ENCODE results near the gene RELCH.
"Not testable (repeated sequence)": the region's sequence is repeated elsewhere in the genome, so short reads cannot be mapped to it uniquely, and the experiment has no call there.

The RELCH gene, protein sequence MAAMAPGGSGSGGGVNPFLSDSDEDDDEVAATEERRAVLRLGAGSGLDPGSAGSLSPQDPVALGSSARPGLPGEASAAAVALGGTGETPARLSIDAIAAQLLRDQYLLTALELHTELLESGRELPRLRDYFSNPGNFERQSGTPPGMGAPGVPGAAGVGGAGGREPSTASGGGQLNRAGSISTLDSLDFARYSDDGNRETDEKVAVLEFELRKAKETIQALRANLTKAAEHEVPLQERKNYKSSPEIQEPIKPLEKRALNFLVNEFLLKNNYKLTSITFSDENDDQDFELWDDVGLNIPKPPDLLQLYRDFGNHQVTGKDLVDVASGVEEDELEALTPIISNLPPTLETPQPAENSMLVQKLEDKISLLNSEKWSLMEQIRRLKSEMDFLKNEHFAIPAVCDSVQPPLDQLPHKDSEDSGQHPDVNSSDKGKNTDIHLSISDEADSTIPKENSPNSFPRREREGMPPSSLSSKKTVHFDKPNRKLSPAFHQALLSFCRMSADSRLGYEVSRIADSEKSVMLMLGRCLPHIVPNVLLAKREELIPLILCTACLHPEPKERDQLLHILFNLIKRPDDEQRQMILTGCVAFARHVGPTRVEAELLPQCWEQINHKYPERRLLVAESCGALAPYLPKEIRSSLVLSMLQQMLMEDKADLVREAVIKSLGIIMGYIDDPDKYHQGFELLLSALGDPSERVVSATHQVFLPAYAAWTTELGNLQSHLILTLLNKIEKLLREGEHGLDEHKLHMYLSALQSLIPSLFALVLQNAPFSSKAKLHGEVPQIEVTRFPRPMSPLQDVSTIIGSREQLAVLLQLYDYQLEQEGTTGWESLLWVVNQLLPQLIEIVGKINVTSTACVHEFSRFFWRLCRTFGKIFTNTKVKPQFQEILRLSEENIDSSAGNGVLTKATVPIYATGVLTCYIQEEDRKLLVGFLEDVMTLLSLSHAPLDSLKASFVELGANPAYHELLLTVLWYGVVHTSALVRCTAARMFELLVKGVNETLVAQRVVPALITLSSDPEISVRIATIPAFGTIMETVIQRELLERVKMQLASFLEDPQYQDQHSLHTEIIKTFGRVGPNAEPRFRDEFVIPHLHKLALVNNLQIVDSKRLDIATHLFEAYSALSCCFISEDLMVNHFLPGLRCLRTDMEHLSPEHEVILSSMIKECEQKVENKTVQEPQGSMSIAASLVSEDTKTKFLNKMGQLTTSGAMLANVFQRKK

GRCh38 chr18:62186774-62187542, at the start of gene RELCH, which contains the start of gene PIGN:
TSS of gene RELCH (plus strand) at chr18:62187255. CDS start at chr18:62187506, 251 bp downstream.
TSS of gene PIGN (minus strand) at chr18:62187056. CDS start at chr18:62161353, 25,703 bp downstream.
- FAIRE-seq = peak; percentile 14

DNA sequence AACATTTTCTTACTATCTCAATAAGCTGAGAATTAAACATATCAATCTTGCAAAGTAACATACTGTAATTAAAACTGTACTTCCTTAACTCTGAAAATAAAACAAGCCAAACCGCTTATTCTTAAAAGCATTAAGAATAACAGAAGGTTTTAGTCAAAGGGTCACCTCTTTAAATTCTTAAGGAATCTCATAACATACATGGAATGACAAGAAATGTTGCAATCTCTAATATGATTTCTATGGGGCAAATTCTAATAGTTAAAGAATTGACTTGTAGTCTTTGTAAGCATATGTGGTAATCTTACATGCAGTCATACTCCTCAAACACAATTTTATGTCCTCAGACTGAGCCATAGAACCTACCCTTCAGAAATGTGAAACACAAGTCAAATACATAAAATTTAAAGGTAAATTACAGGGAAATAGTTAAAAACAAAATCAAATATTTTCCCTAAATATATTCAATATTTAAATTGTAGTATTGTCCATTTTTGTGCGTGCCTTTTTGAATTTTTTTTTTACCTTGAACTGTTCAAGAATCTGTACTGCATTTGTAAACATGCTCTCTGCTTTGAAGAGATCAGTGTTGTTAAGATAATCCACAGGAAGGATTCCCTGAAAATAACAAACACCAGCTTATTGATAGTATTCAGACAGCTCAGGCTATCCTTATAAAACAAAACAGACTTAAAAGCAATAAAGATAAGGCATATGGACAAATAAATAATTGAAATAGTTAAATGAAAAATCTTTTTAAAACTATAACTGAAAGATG, 48.4 kb upstream of the RELCH start:
- FAIRE-seq = peak; percentile 80

- FAIRE-seq = peak; percentile 10
These were observed 46.8 kb upstream of the RELCH start for GRCh38 chr18:62140259-62140658.

- FAIRE-seq = no peak
These were observed 42.7 kb upstream of the RELCH start for GRCh38 chr18:62144338-62144737.

- FAIRE-seq = no peak
These were observed 35.8 kb upstream of the RELCH start for GRCh38 chr18:62151068-62151771.

- no peak for FAIRE-seq
These were observed 34.2 kb upstream of the RELCH start for GRCh38 chr18:62152844-62153243.

GRCh38 chr18:62157843-62158242, 29.2 kb upstream of the RELCH start:
- no peak for FAIRE-seq

- FAIRE-seq = no peak
These were observed 22.7 kb upstream of the RELCH start for GRCh38 chr18:62164310-62164709.

- no peak for FAIRE-seq
These were observed 22.1 kb upstream of the RELCH start for GRCh38 chr18:62164855-62165487.

GRCh38 chr18:62165583-62165982, 21.5 kb upstream of the RELCH start:
- FAIRE-seq = no peak

- not testable (repeated sequence) for FAIRE-seq
These were observed 20.5 kb upstream of the RELCH start for GRCh38 chr18:62166524-62166923.

DNA sequence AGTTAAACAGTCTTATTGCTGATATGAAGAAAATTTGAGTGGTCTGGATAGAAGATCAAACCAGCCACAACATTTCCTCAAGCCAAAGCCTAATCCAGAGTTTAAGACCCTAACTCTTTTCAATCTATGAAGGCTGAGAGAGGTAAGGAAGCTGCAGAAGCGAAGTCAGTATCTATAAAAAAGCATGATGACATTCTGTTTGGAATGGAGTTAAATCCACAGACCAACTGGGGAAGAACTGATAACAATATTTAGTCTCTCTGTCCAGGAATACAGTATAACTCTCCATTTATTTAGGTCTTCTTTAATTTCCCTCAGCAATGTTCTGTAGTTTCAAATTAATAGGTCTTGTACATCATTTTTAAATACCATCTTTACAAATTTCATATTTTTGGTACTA, 16.2 kb upstream of the RELCH start:
- no peak for FAIRE-seq

- peak; percentile 10 for FAIRE-seq
These were observed 14.8 kb upstream of the RELCH start for GRCh38 chr18:62172298-62172697.

DNA sequence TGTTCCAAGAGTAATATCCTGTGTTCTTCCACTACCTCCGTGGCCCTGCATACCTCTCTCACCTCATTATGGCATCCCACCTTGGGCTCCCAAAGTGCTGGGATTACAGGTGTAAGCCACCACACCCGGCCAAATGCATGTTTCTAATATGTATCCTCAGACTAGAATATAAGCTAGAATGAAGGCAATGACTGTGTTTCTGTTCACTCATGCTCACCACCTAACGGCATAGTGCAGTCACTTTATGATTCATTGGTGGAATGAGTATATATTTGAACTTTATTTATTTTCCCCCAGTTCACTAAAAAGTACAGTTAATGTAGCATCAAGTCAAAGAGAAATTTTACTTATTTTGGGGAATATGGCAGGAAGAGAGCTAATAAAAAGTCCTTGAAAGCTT, 11.5 kb upstream of the RELCH start:
- no peak for FAIRE-seq

DNA sequence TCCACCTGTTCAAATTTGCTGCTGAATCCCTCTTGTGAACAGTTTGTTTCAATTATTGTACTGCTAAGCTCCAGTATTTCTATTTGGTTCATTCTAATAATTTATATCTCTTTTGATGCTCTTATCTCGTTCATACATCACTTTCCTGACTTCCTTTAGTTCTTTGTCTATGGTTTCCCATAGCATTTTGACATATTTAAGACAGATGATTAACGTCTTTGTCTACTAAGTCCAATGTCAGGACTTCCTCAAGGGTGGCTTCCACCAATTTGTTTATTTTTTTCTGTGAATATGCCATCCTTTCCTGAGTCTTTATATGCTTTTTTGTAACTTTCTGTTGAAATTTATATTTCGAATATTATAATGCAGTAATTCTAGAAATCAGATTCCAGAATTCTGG, 9.8 kb upstream of the RELCH start:
- FAIRE-seq = no peak

- no peak for FAIRE-seq
These were observed 7.8 kb upstream of the RELCH start for GRCh38 chr18:62179213-62179612.

DNA sequence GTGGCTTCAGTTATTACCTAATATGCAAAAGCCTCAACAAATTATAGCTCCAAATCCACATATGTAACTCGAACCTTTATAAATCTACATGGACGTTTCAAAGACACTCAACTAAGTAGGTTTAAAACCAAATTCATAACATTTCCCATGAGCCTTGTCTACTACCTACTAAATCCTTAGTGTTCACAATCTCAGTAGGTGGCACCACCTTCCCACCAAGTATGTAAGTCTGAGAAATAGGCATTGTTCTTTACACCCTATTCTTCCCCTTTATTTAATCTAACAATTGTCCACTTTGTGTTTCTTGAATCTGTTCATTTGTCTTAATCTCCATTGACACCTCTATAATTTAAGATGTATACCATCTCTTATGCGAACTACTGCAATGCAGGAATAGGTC, 4.8 kb upstream of the RELCH start:
- no peak for FAIRE-seq

DNA sequence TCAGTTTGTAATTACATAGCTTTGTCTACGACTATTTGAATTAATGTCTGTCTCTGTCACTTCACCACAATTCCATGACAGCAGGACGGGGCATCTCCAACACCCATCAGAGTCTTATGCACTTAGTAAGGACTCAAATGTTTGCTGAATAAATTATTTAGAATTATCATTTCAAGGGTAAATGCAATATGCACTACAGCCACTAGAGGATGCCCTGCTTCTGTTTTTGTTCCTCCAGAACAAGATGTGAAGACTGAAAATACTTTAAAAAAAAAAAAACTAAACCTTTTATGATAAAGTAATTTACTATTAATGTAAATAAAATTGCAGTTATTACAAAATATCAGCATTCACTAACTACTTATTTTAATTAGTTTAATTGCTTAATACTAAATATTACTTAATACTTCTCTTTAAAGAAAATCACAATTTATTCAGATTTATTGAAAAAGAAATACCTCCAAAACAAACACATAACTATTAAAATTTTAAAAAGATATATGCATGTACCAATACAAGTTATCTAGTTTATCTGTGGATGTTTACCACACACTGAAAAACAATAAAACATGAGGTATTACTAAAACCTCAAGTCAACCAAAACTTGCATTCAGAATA, 3.4 kb upstream of the RELCH start:
- FAIRE-seq = peak; percentile 95

GRCh38 chr18:62186499-62186773, 619 bp upstream of the RELCH start:
- no peak for FAIRE-seq

Measured in colon (tissue), 2 donors.